Progenitor cell of endocrine pancreas (in vitro differentiated cells): Measurements from ENCODE around the gene TMBIM6. TPM values are rescaled to one million over a fixed set of nuclear protein-coding genes. Genes with fewer than 3 reads are reported as not detected.
"Not testable (repeated sequence)": the region's sequence is repeated elsewhere in the genome, so short reads cannot be mapped to it uniquely, and the experiment has no call there.

Source experiments
- DNase-seq: peaks from one replicate; pipeline ENCODE4 v3.0.0; 2021; ENCODE audit warnings: low spot score; ENCODE audit not compliant: unreplicated experiment
- H3K27ac Mint-ChIP-seq: 2 replicates; pipeline ENCODE4 v1.8.0; 2021; ENCODE audit warnings: mild to moderate bottlenecking, moderate library complexity, mixed read lengths
- H3K27me3 Mint-ChIP-seq: 2 replicates; pipeline ENCODE4 v1.8.0; 2021; ENCODE audit warnings: mixed read lengths
- H3K36me3 Mint-ChIP-seq: 2 replicates; pipeline ENCODE4 v1.8.0; 2022; ENCODE audit warnings: mixed read lengths; ENCODE audit not compliant: insufficient read depth
- H3K4me1 Mint-ChIP-seq: 2 replicates; pipeline ENCODE4 v1.8.0; 2021; ENCODE audit warnings: low read depth, mixed read lengths
- H3K4me3 Mint-ChIP-seq: 2 replicates; pipeline ENCODE4 v1.8.0; 2021; ENCODE audit warnings: low read depth, mild to moderate bottlenecking, moderate library complexity, mixed read lengths
- H3K9me3 Mint-ChIP-seq: 2 replicates; pipeline ENCODE4 v1.8.0; 2021; ENCODE audit warnings: low read depth, mixed read lengths
- CTCF ChIP-seq: fragments of 200-600 bp; sonication (generic); IDR thresholded peaks from one replicate; pipeline ENCODE4 v1.5.0; 2021; ENCODE audit warnings: antibody characterized with exemption, mild to moderate bottlenecking; ENCODE audit not compliant: unreplicated experiment
- total RNA-seq: library from RNA; stranded (reverse); gene quantifications from 2 replicates; pipeline ENCODE4 v1.2.1, GENCODE V29; 2021

TMBIM6 gene
- total RNA-seq, 1 donor from 2014 or later: 449 TPM

- Mint-ChIP-seq H3K4me3 (peak overlapping the region; percentile 85), H3K9me3 (peaks cover 3% of the 10 kb centered on the region), H3K4me1 (peaks cover 4% of the 10 kb centered on the region), H3K27ac (peak overlapping the region; percentile 76), H3K27me3 (peaks cover 56% of the 10 kb centered on the region), H3K36me3 (peaks cover 2% of the 10 kb centered on the region)
- peak; percentile 14 for DNase-seq
- no peak for TF ChIP-seq CTCF
Observed at GRCh38 chr12:49706351-49707127, 34.8 kb upstream of the TMBIM6 start.

GRCh38 chr12:49707128-49707811 is 34.1 kb upstream of the TMBIM6 start, which contains the start of gene FMNL3:
Gene FMNL3 (minus strand): TSS chr12:49707405. CDS start chr12:49707180, 225 bp downstream.
- H3K9me3 Mint-ChIP-seq: peaks cover 3% of the 10 kb centered on the region
- peak within 1 kb of the TSS; percentile 76 for H3K27ac Mint-ChIP-seq
- H3K27me3 Mint-ChIP-seq: peaks cover 61% of the 10 kb centered on the region
- peak; percentile 98 for DNase-seq
- peaks cover 4% of the 10 kb centered on the region for H3K4me1 Mint-ChIP-seq
- H3K36me3 Mint-ChIP-seq: peaks cover 2% of the 10 kb centered on the region
- TF ChIP-seq CTCF: peak; percentile 96
- peak within 1 kb of the TSS; percentile 85 for H3K4me3 Mint-ChIP-seq

- peak; percentile 19 for TF ChIP-seq CTCF
- H3K27ac Mint-ChIP-seq: no peak overlapping the region
- peaks cover 4% of the 10 kb centered on the region for H3K4me1 Mint-ChIP-seq
- H3K27me3 Mint-ChIP-seq: peaks cover 64% of the 10 kb centered on the region
- peak overlapping the region; percentile 50 for H3K4me3 Mint-ChIP-seq
- peaks cover 2% of the 10 kb centered on the region for H3K36me3 Mint-ChIP-seq
- no peak for DNase-seq
- H3K9me3 Mint-ChIP-seq: peaks cover 3% of the 10 kb centered on the region
Observed at GRCh38 chr12:49707812-49708147, 33.6 kb upstream of the TMBIM6 start.

GRCh38 chr12:49708851-49709250 is 32.5 kb upstream of the TMBIM6 start:
- Mint-ChIP-seq H3K4me1 (peaks cover 4% of the 10 kb centered on the region), H3K4me3 (no peak overlapping the region), H3K27ac (no peak overlapping the region), H3K9me3 (peaks cover 3% of the 10 kb centered on the region), H3K27me3 (peaks cover 65% of the 10 kb centered on the region), H3K36me3 (peaks cover 2% of the 10 kb centered on the region)
- no peak for TF ChIP-seq CTCF
- DNase-seq: no peak

GRCh38 chr12:49713952-49714351 is 27.4 kb upstream of the TMBIM6 start:
- H3K4me1 Mint-ChIP-seq, H3K4me3 Mint-ChIP-seq, H3K27ac Mint-ChIP-seq, H3K9me3 Mint-ChIP-seq, H3K36me3 Mint-ChIP-seq, DNase-seq: not testable (repeated sequence)
- H3K27me3 Mint-ChIP-seq: peaks cover 43% of the 10 kb centered on the region
